ENCODE results near the gene NATD1.

Gene NATD1

GRCh38 chr17:21252796-21253645 is at the start of gene NATD1:
Gene NATD1 (minus strand): TSS chr17:21253410. CDS start chr17:21253264, 146 bp downstream.
- DNase-seq: peak; percentile 71 to 73

- no peak for DNase-seq
Measured at GRCh38 chr17:21301593-21302550, 48.7 kb upstream of the NATD1 start.

GRCh38 chr17:21300601-21301571 is 47.7 kb upstream of the NATD1 start:
- DNase-seq: no peak

- no peak for DNase-seq
Measured at GRCh38 chr17:21299981-21300600, 46.9 kb upstream of the NATD1 start.

GRCh38 chr17:21298983-21299519 is 45.8 kb upstream of the NATD1 start:
- no peak for DNase-seq

GRCh38 chr17:21298056-21298982 is 45.1 kb upstream of the NATD1 start:
- DNase-seq: no peak

GRCh38 chr17:21297597-21297996 is 44.4 kb upstream of the NATD1 start:
- DNase-seq: no peak

- no peak for DNase-seq
Measured at GRCh38 chr17:21297026-21297520, 43.9 kb upstream of the NATD1 start.

- DNase-seq: no peak
Measured at GRCh38 chr17:21296097-21297025, 43.2 kb upstream of the NATD1 start.

- DNase-seq: no peak
Measured at GRCh38 chr17:21295036-21295952, 42.1 kb upstream of the NATD1 start.

- DNase-seq: no peak
Measured at GRCh38 chr17:21294321-21295035, 41.3 kb upstream of the NATD1 start.

- no peak for DNase-seq
Measured at GRCh38 chr17:21293831-21294210, 40.6 kb upstream of the NATD1 start.

- no peak for DNase-seq
Measured at GRCh38 chr17:21292867-21293830, 39.9 kb upstream of the NATD1 start.

GRCh38 chr17:21291862-21292261 is 38.7 kb upstream of the NATD1 start:
- no peak for DNase-seq

GRCh38 chr17:21291357-21291756 is 38.1 kb upstream of the NATD1 start:
- DNase-seq: no peak

Measured in inflammatory macrophage treated with lipopolysaccharide for 1 hour (primary cell).